Kidney (tissue), 14 donors: Measurements from ENCODE around the gene UST. TPM values are rescaled to one million over a fixed set of nuclear protein-coding genes. Genes with fewer than 3 reads are reported as not detected.
"Not testable (repeated sequence)": the region's sequence is repeated elsewhere in the genome, so short reads cannot be mapped to it uniquely, and the experiment has no call there.

Source experiments
- DNase-seq, 5 donors: peaks; one replicate each; pipeline ENCODE4 v3.0.0-alpha.2; 2013 to 2020
- FAIRE-seq: peaks from 2 replicates; lab custom pipeline; 2012; peaks lifted over from hg19 to GRCh38; lab: Jason Lieb, UNC
- H3K27ac ChIP-seq, 2 donors: one replicate each; pipeline ENCODE4 v1.7.0; 2013; ENCODE audit warnings: low read depth in 2 of 2, low read length in 2 of 2, inconsistent platforms in 1 of 2
- H3K27me3 ChIP-seq: one replicate; pipeline ENCODE4 v1.7.1; 2013; ENCODE audit warnings: low read length, inconsistent platforms; ENCODE audit not compliant: control insufficient read depth, insufficient read depth
- H3K36me3 ChIP-seq, 3 donors: one replicate each; pipeline versions ENCODE4 v1.7.0 to v1.7.1; 2013; ENCODE audit warnings: low read length in 3 of 3, control low read depth in 1 of 3, inconsistent platforms in 1 of 3; ENCODE audit not compliant: insufficient read depth in 3 of 3, control insufficient read depth in 2 of 3
- H3K4me1 ChIP-seq, 3 donors: one replicate each; pipeline versions ENCODE4 v1.7.0 to v1.7.1; 2013; ENCODE audit warnings: low read length in 3 of 3, inconsistent platforms in 1 of 3, low read depth in 1 of 3; ENCODE audit not compliant: control insufficient read depth in 2 of 3, insufficient read depth in 2 of 3
- H3K4me3 ChIP-seq, 3 donors: one replicate each; pipeline versions ENCODE4 v1.7.0 to v1.8.1; 2013; ENCODE audit warnings: low read length in 3 of 3, control low read depth in 1 of 3, inconsistent platforms in 1 of 3
- H3K9ac ChIP-seq, 3 donors: one replicate each; pipeline versions ENCODE4 v1.7.0 to v1.7.1; 2013; ENCODE audit warnings: low read length in 3 of 3, control low read depth in 1 of 3, inconsistent platforms in 1 of 3
- H3K9me3 ChIP-seq, 3 donors: one replicate each; pipeline versions ENCODE4 v1.7.0 to v1.7.1; 2013; ENCODE audit warnings: low read length in 3 of 3, control low read depth in 1 of 3, inconsistent platforms in 1 of 3; ENCODE audit not compliant: control insufficient read depth in 2 of 3, insufficient read depth in 1 of 3
- intact Hi-C: fragments of 100-400 bp; cut with DNase I; formaldehyde crosslinking; loops from one replicate; pipeline ENCODE4 v1.11.1; 2022
- polyA plus RNA-seq: library from polyadenylated mRNA; stranded (reverse); fragments of 350-450 nt; fragmentation: Illumina TruSeq; extraction: RNeasy Lipid Tissue Mini Kit (QIAGEN cat#74804); gene quantifications from one replicate; pipeline ENCODE4 v1.2.3, GENCODE V29; 2014; ENCODE audit warnings: low read depth, low replicate concordance; ENCODE audit not compliant: insufficient read depth
- total RNA-seq: library from RNA; stranded (reverse); fragmentation: NEBNext Ultra II Directional; extraction: Animal tissue kit (Norgen Biotek cat#: 25700); gene quantifications from one replicate; pipeline ENCODE4 v1.2.1, GENCODE V29; 2021
- TF ChIP-seq, protein P1 (sequence below): IDR thresholded peaks from 3 replicates; pipeline ENCODE4 v1.5.1; 2012; ENCODE audit warnings: mild to moderate bottlenecking, moderate library complexity, borderline replicate concordance; ENCODE audit not compliant: insufficient read depth; ENCODE audit errors: extremely low read depth
- donor health status: control.
- donor health status: control.
- donor health status: control.
- donor health status: control.
- donor health status: control.
- donor health status: DM: yes; HTN: yes; CAD: no.
- donor health status: Normal renal cell carcinoma (clear cell type).

Gene UST
- total and polyA plus RNA-seq, 2 donors from 2014 or later = 3.2 to 4.2 TPM

- Histone ChIP-seq H3K27me3 (no peaks in the 10 kb centered on the region), H3K27ac (no peak overlapping the region), H3K4me1 (peaks cover 0 to 12% (median 4%) of the 10 kb centered on the region in 3 donors), H3K36me3 (no peaks in the 10 kb centered on the region), H3K9me3 (peaks cover 0 to 5% (median 0%) of the 10 kb centered on the region in 3 donors), H3K4me3 (no peak overlapping the region), H3K9ac (no peak overlapping the region)
- DNase-seq = no peak
- intact Hi-C loops = no loop called here
- no peak for FAIRE-seq
- TF ChIP-seq, protein P1, sequence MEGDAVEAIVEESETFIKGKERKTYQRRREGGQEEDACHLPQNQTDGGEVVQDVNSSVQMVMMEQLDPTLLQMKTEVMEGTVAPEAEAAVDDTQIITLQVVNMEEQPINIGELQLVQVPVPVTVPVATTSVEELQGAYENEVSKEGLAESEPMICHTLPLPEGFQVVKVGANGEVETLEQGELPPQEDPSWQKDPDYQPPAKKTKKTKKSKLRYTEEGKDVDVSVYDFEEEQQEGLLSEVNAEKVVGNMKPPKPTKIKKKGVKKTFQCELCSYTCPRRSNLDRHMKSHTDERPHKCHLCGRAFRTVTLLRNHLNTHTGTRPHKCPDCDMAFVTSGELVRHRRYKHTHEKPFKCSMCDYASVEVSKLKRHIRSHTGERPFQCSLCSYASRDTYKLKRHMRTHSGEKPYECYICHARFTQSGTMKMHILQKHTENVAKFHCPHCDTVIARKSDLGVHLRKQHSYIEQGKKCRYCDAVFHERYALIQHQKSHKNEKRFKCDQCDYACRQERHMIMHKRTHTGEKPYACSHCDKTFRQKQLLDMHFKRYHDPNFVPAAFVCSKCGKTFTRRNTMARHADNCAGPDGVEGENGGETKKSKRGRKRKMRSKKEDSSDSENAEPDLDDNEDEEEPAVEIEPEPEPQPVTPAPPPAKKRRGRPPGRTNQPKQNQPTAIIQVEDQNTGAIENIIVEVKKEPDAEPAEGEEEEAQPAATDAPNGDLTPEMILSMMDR = no peak
These were observed 351.0 kb downstream of the UST start for GRCh38 chr6:149097794-149098193.

DNA sequence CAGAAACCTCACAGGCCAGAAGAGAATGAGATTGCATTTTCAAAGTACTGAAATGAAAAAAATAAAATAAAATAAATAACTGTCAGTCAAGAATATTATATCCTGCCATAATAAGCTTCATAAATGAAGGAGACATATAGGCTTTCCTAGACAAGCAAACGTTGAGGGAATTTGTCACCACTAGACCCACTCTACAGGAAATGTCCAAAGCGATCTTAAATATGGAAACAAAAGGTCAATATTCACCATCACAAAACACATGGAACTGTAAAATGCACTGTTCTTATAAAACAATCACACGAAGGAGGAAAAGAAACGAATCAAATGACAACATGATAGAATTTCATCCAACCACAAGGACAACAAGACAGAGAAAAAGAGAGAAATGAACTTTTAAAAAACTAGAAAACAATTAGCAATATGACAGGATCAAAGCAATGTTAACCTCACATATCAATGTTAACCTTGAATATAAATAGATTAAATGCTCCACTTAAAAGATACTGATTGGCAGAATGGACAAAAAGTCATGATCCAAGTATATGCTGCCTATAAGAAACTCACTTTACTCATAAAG is 352.0 kb downstream of the UST start:
- no peak for FAIRE-seq
- TF ChIP-seq, protein P1 = no peak
- Histone ChIP-seq H3K27ac (no peak overlapping the region), H3K4me1 (peaks cover 0 to 10% (median 3%) of the 10 kb centered on the region in 3 donors), H3K36me3 (no peaks in the 10 kb centered on the region), H3K9me3 (peaks cover 0 to 5% (median 0%) of the 10 kb centered on the region in 3 donors), H3K9ac (no peak overlapping the region), H3K27me3 (no peaks in the 10 kb centered on the region), H3K4me3 (no peak overlapping the region)
- DNase-seq = no peak
- intact Hi-C loops = no loop called here

- Histone ChIP-seq H3K36me3 (no peaks in the 10 kb centered on the region), H3K27me3 (no peaks in the 10 kb centered on the region), H3K27ac (no peak overlapping the region), H3K4me3 (no peak overlapping the region), H3K4me1 (no peaks in the 10 kb centered on the region), H3K9ac (no peak overlapping the region), H3K9me3 (peaks cover 0 to 5% (median 0%) of the 10 kb centered on the region in 3 donors)
- no peak for DNase-seq
- intact Hi-C loops = no loop called here
- FAIRE-seq = no peak
- TF ChIP-seq, protein P1 = no peak
These were observed 355.5 kb downstream of the UST start for GRCh38 chr6:149102324-149102723.

- H3K9me3 ChIP-seq, DNase-seq, H3K27ac ChIP-seq, H3K4me3 ChIP-seq, intact Hi-C loops, H3K36me3 ChIP-seq, FAIRE-seq, H3K4me1 ChIP-seq, H3K9ac ChIP-seq, H3K27me3 ChIP-seq: not testable (repeated sequence)
These were observed 357.1 kb downstream of the UST start for GRCh38 chr6:149103950-149104349.
